ENCODE measurements around the gene MYRF. TPM values are rescaled to one million over a fixed set of nuclear protein-coding genes. Genes with fewer than 3 reads are reported as not detected.

MYRF gene
- total and polyA plus RNA-seq, 2 of the 13 experiments (the other 11 are each of a cell fraction or from before 2014, with no cell fraction given) = 10.2 to 25.9 TPM

GRCh38 chr11:61836193-61836592 is 83.8 kb downstream of the MYRF start (continued):
- TF ChIP-seq KIAA2018 (CRISPR knock-in tag; IDR thresholded peaks at IDR 0.05; ENCODE audit: borderline replicate concordance) (no peak), PAX8 (CRISPR knock-in tag; IDR thresholded peaks at IDR 0.05; ENCODE audit: borderline replicate concordance) (no peak), BRCA1 (CRISPR knock-in tag; IDR thresholded peaks at IDR 0.05) (no peak), TBX3 (IDR thresholded peaks at IDR 0.05; ENCODE audit: borderline replicate concordance) (no peak), RBM39 (IDR thresholded peaks at IDR 0.05; ENCODE audit: low read depth, low read length, poor library complexity, severe bottlenecking) (no peak), MXD4 (CRISPR knock-in tag; IDR thresholded peaks at IDR 0.05) (no peak)

Data from HepG2 (cell line).